Measurements from ENCODE around the gene EI24. TPM values are rescaled to one million over a fixed set of nuclear protein-coding genes. Genes with fewer than 3 reads are reported as not detected.

EI24 gene
- total RNA-seq, 2 donors from 2014 or later: 63.3 to 75.2 TPM

- peaks cover 0 to 41% (median 6%) of the 10 kb centered on the region in 3 donors for H3K9me3 ChIP-seq
- no peaks in the 10 kb centered on the region for H3K4me1 ChIP-seq
- H3K27ac ChIP-seq: no peak overlapping the region
- TF ChIP-seq CTCF (IDR thresholded peaks at IDR 0.05): no peak
- TF ChIP-seq POLR2A (IDR thresholded peaks at IDR 0.05): no peak
- intact Hi-C loops (cut with DNase I): no loop called here
- no peaks in the 10 kb centered on the region for H3K27me3 ChIP-seq
- 76 to 87% methylated on average over 2 of the region's 2 CpGs for WGBS, 2 donors
- no peaks in the 10 kb centered on the region for H3K36me3 ChIP-seq (replicated peaks in 1 of 2; ENCODE audit: insufficient read depth in 1 of 2, low read depth in 2 of 2)
- ATAC-seq: no peak
- no peak overlapping the region for H3K4me3 ChIP-seq
- no peak for DNase-seq
These were observed 16.4 kb upstream of the EI24 start for GRCh38 chr11:125552927-125553326.

- no peak overlapping the region for H3K27ac ChIP-seq
- ATAC-seq (no peak), DNase-seq (no peak)
- H3K36me3 ChIP-seq (replicated peaks in 1 of 2; ENCODE audit: insufficient read depth in 1 of 2, low read depth in 2 of 2): no peaks in the 10 kb centered on the region
- TF ChIP-seq POLR2A (IDR thresholded peaks at IDR 0.05) (no peak), CTCF (IDR thresholded peaks at IDR 0.05) (no peak)
- 86 to 100% methylated on average over 1 of the region's 1 CpG for WGBS, 2 donors
- H3K4me1 ChIP-seq: no peaks in the 10 kb centered on the region
- intact Hi-C loops (cut with DNase I): no loop called here
- H3K27me3 ChIP-seq: no peaks in the 10 kb centered on the region
- no peak overlapping the region for H3K4me3 ChIP-seq
- peaks cover 0 to 41% (median 6%) of the 10 kb centered on the region in 3 donors for H3K9me3 ChIP-seq
These were observed 15.9 kb upstream of the EI24 start for GRCh38 chr11:125553357-125553756.

- no peak overlapping the region for H3K4me3 ChIP-seq
- TF ChIP-seq CTCF (IDR thresholded peaks at IDR 0.05): no peak
- no peaks in the 10 kb centered on the region for H3K4me1 ChIP-seq
- 79 to 98% methylated on average over 3 of the region's 3 CpGs for WGBS, 2 donors
- H3K27me3 ChIP-seq: no peaks in the 10 kb centered on the region
- no peak overlapping the region for H3K27ac ChIP-seq
- no peak for DNase-seq
- no peak for ATAC-seq
- intact Hi-C loops (cut with DNase I): no loop called here
- peaks cover 0 to 41% (median 6%) of the 10 kb centered on the region in 3 donors for H3K9me3 ChIP-seq
- H3K36me3 ChIP-seq (replicated peaks in 1 of 2; ENCODE audit: insufficient read depth in 1 of 2, low read depth in 2 of 2): no peaks in the 10 kb centered on the region
These were observed 15.2 kb upstream of the EI24 start for GRCh38 chr11:125554038-125554437.

GRCh38 chr11:125559888-125560287, 9.4 kb upstream of the EI24 start:
- intact Hi-C loops (cut with DNase I): no loop called here
- no peaks in the 10 kb centered on the region for H3K4me1 ChIP-seq
- WGBS, 2 donors: 74% methylated on average over 3 of the region's 3 CpGs
- H3K4me3 ChIP-seq: no peak overlapping the region
- H3K9me3 ChIP-seq: peaks cover 0 to 9% (median 0%) of the 10 kb centered on the region in 3 donors
- H3K27me3 ChIP-seq: no peaks in the 10 kb centered on the region
- H3K27ac ChIP-seq: no peak overlapping the region
- ATAC-seq: no peak
- no peak for TF ChIP-seq POLR2A (IDR thresholded peaks at IDR 0.05)
- TF ChIP-seq CTCF (IDR thresholded peaks at IDR 0.05): no peak
- DNase-seq: no peak
- H3K36me3 ChIP-seq (replicated peaks in 1 of 2; ENCODE audit: insufficient read depth in 1 of 2, low read depth in 2 of 2): no peaks in the 10 kb centered on the region

- H3K9me3 ChIP-seq: no peaks in the 10 kb centered on the region
- no peak overlapping the region for H3K27ac ChIP-seq
- no peak overlapping the region for H3K4me3 ChIP-seq
- H3K27me3 ChIP-seq: no peaks in the 10 kb centered on the region
- no peaks in the 10 kb centered on the region for H3K36me3 ChIP-seq (replicated peaks in 1 of 2; ENCODE audit: insufficient read depth in 1 of 2, low read depth in 2 of 2)
- WGBS, 2 donors: 100% methylated on average over 1 of the region's 1 CpG
- intact Hi-C loops (cut with DNase I): no loop called here
- no peak for TF ChIP-seq CTCF (IDR thresholded peaks at IDR 0.05)
- no peak for TF ChIP-seq POLR2A (IDR thresholded peaks at IDR 0.05)
- no peak for DNase-seq
- no peaks in the 10 kb centered on the region for H3K4me1 ChIP-seq
- no peak for ATAC-seq
These were observed 7.4 kb upstream of the EI24 start for GRCh38 chr11:125561924-125562323.

Data from body of pancreas (tissue), 4 donors.